Naive thymus-derived CD4-positive, alpha-beta T cell (primary cell): Measurements from ENCODE around the gene ZNF223. TPM values are rescaled to one million over a fixed set of nuclear protein-coding genes. Genes with fewer than 3 reads are reported as not detected.
A peak's percentile ranks its signal among the peaks of the same experiment; 100 is the strongest.

Experiments used
- ATAC-seq: fragments of 150-1000 bp; cut with Tn5 transposase; 2 replicates; pipeline ENCODE4 v1.10.0; 2021; ENCODE audit warnings: mild to moderate bottlenecking, moderate library complexity
- CTCF ChIA-PET: fragments of 350-600 bp; sonication (Branson Sonifier 250); formaldehyde crosslinking; loops from one replicate; lab custom pipeline; 2021; ENCODE audit warnings: antibody characterized with exemption; lab: Charles Lee
- POLR2A ChIA-PET: fragments of 350-600 bp; sonication (Branson Sonifier 250); formaldehyde crosslinking; loops from one replicate; lab custom pipeline; 2021; ENCODE audit warnings: antibody characterized with exemption, inconsistent platforms; lab: Charles Lee
- DNase-seq, 9 donors: peaks; one replicate each; pipeline versions ENCODE4 v3.0.0 to v3.0.0-alpha.2; 2020 to 2022; ENCODE audit warnings: mixed read lengths in 1 of 9
- H3K27ac ChIP-seq: one replicate; pipeline ENCODE4 v1.7.0; 2013; ENCODE audit warnings: mild to moderate bottlenecking, low read depth, low read length, moderate library complexity
- H3K27me3 ChIP-seq, 2 donors: one replicate each; pipeline ENCODE4 v1.7.0; 2013; ENCODE audit warnings: low read length in 2 of 2, mild to moderate bottlenecking in 2 of 2, moderate library complexity in 2 of 2; ENCODE audit not compliant: control insufficient read depth in 2 of 2, insufficient read depth in 2 of 2
- H3K36me3 ChIP-seq, 3 experiments: 1 replicate in 2 of 3; 2 replicates in 1 of 3; pipeline ENCODE4 v1.7.0; 2013; ENCODE audit warnings: low read length in 3 of 3, mild to moderate bottlenecking in 3 of 3, moderate library complexity in 1 of 3; ENCODE audit not compliant: insufficient read depth in 3 of 3, control insufficient read depth in 2 of 3
- H3K4me1 ChIP-seq, 2 donors: one replicate each; pipeline ENCODE4 v1.7.0; 2013; ENCODE audit warnings: low read length in 2 of 2, mild to moderate bottlenecking in 2 of 2, moderate library complexity in 1 of 2; ENCODE audit not compliant: control insufficient read depth in 2 of 2, insufficient read depth in 2 of 2
- H3K4me3 ChIP-seq: 2 replicates; pipeline ENCODE4 v1.7.0; 2013; ENCODE audit warnings: mild to moderate bottlenecking, low read length
- H3K9me3 ChIP-seq, 3 experiments: 1 replicate in 2 of 3; 2 replicates in 1 of 3; pipeline ENCODE4 v1.7.0; 2013; ENCODE audit warnings: low read length in 3 of 3; ENCODE audit not compliant: control insufficient read depth in 2 of 3
- H3K27ac Mint-ChIP-seq, 9 donors: one replicate each; pipeline ENCODE4 v1.8.0; 2020 to 2022; ENCODE audit warnings: mixed read lengths in 9 of 9, mild to moderate bottlenecking in 8 of 9, moderate library complexity in 5 of 9, inconsistent platforms in 2 of 9
- H3K27me3 Mint-ChIP-seq, 5 donors: one replicate each; pipeline ENCODE4 v1.8.0; 2021 to 2022; ENCODE audit warnings: mixed read lengths in 5 of 5, mild to moderate bottlenecking in 1 of 5
- H3K36me3 Mint-ChIP-seq, 5 donors: one replicate each; pipeline ENCODE4 v1.8.0; 2020 to 2022; ENCODE audit warnings: mixed read lengths in 5 of 5, mild to moderate bottlenecking in 3 of 5, inconsistent platforms in 1 of 5
- H3K4me1 Mint-ChIP-seq, 7 donors: one replicate each; pipeline ENCODE4 v1.8.0; 2020 to 2022; ENCODE audit warnings: mixed read lengths in 7 of 7, mild to moderate bottlenecking in 3 of 7, inconsistent platforms in 1 of 7
- H3K4me3 Mint-ChIP-seq, 10 donors: one replicate each; pipeline ENCODE4 v1.8.0; 2020 to 2022; ENCODE audit warnings: mild to moderate bottlenecking in 10 of 10, mixed read lengths in 10 of 10, moderate library complexity in 6 of 10, inconsistent platforms in 2 of 10
- H3K9me3 Mint-ChIP-seq, 11 donors: one replicate each; pipeline ENCODE4 v1.8.0; 2020 to 2022; ENCODE audit warnings: mixed read lengths in 11 of 11, mild to moderate bottlenecking in 4 of 11, inconsistent platforms in 1 of 11, moderate library complexity in 1 of 11
- intact Hi-C, 2 donors: fragments of 100-400 bp; cut with micrococcal nuclease; formaldehyde crosslinking; loops; one replicate each; pipeline ENCODE4 v1.15.1; 2023
- polyA plus RNA-seq, 2 donors: library from polyadenylated mRNA; unstranded; fragments of 300-500 nt; fragmentation: Illumina TruSeq; gene quantifications; one replicate each; pipeline ENCODE4 v1.2.3, GENCODE V29; 2021
- total RNA-seq, 6 experiments: library from RNA in 5 of 6; stranded (reverse) in 5 of 6; gene quantifications; 1 replicate in 5 of 6; 2 replicates in 1 of 6; pipeline ENCODE4 v1.2.3 and lab custom pipeline; 2021 to 2026

ZNF223 gene
- total and polyA plus RNA-seq, 7 experiments from 2014 or later: 0.15 to 8.7 (median 2.3) TPM

- Mint-ChIP-seq H3K4me3 (peak within 1 kb of the TSS; percentile 95 to 100 (median 99)), H3K27ac (peak within 1 kb of the TSS; percentile 82 to 97 (median 88)), H3K27me3 (no peaks in the 10 kb centered on the region), H3K9me3 (peaks cover 4 to 46% (median 26%) of the 10 kb centered on the region in 11 donors), H3K4me1 (peaks cover 16 to 38% (median 31%) of the 10 kb centered on the region in 7 donors), H3K36me3 (peaks cover 7 to 46% (median 34%) of the 10 kb centered on the region in 5 donors)
- Histone ChIP-seq H3K27ac (peak within 1 kb of the TSS; percentile 68), H3K9me3 (peaks cover 2 to 29% (median 7%) of the 10 kb centered on the region in 3 experiments), H3K4me1 (peaks cover 3 to 8% of the 10 kb centered on the region in 2 donors), H3K4me3 (peak within 1 kb of the TSS; percentile 89), H3K27me3 (no peaks in the 10 kb centered on the region), H3K36me3 (peaks cover 2 to 27% (median 4%) of the 10 kb centered on the region in 3 experiments)
- DNase-seq (peak; percentile 41 to 84 (median 76)), ATAC-seq (peak; percentile 100)
- ChIA-PET POLR2A (interaction anchor here (0.8 to 1.4 kb wide), 3 partner anchors 27 to 187 kb away, joined by 3 to 4 read pairs (median 3); no protein-coding TSS in a partner anchor), CTCF (no interaction called here)
- intact Hi-C loops: loop anchor here (1.0 to 2.0 kb wide), 15 partner anchors 19 to 387 kb away; partner anchors contain the start of genes ZNF224 (in 2 of the 2), ZNF227 (in 2 of the 2), ZNF230 (in 2 of the 2) and ZNF234 (in 2 of the 2)
Measured at GRCh38 chr19:44113138-44113783, 61.4 kb downstream of the ZNF223 start, which contains the start of gene ZNF225. Gene ZNF225, plus strand, starts transcription at chr19:44113399. Its CDS starts 2,429 bp downstream, at chr19:44115828.

- peaks cover 0 to 25% (median 5%) of the 10 kb centered on the region in 3 experiments for H3K9me3 ChIP-seq
- Mint-ChIP-seq H3K27me3 (no peaks in the 10 kb centered on the region), H3K4me1 (peaks cover 16 to 38% (median 31%) of the 10 kb centered on the region in 7 donors), H3K27ac (peak overlapping the region; percentile 22 to 97 (median 86)), H3K4me3 (peak overlapping the region; percentile 95 to 100 (median 99)), H3K36me3 (peaks cover 12 to 45% (median 39%) of the 10 kb centered on the region in 5 donors), H3K9me3 (peaks cover 4 to 40% (median 23%) of the 10 kb centered on the region in 11 donors)
- DNase-seq (peak in 1 of 9 donors; percentile 1), ATAC-seq (no peak)
- intact Hi-C loops: loop anchor here (1.0 to 2.0 kb wide), 15 partner anchors 20 to 386 kb away; partner anchors contain the start of genes ZNF224 (in 2 of the 2), ZNF227 (in 2 of the 2), ZNF230 (in 2 of the 2) and ZNF234 (in 2 of the 2)
- CTCF ChIA-PET: interaction anchor here (0.5 kb wide), 1 partner anchor 336 kb away, joined by 5 read pairs; no protein-coding TSS in a partner anchor
- H3K27ac ChIP-seq: peak overlapping the region; percentile 68
- H3K4me3 ChIP-seq: peak overlapping the region; percentile 89
- no peaks in the 10 kb centered on the region for H3K27me3 ChIP-seq
- POLR2A ChIA-PET: interaction anchor here (0.8 to 1.4 kb wide), 4 partner anchors 27 to 188 kb away, joined by 3 to 4 read pairs (median 4); partner anchors contain the start of gene ZNF227
- peaks cover 3 to 8% of the 10 kb centered on the region in 2 donors for H3K4me1 ChIP-seq
- H3K36me3 ChIP-seq: peaks cover 2 to 32% (median 4%) of the 10 kb centered on the region in 3 experiments
Measured at GRCh38 chr19:44113784-44114390, 62.1 kb downstream of the ZNF223 start.

Other genes with a start within 250 kb of the ZNF223 start
- under 1 TPM in 4 of 5 experiments, not detected in 1; 0.19 to 0.89 (median 0.61) TPM for gene LYPD5, start 249.6 kb upstream of the ZNF223 start, total RNA-seq
- under 1 TPM; 0.28 to 0.34 TPM for gene LYPD5, start 249.6 kb upstream of the ZNF223 start, polyA plus RNA-seq
- gene ZNF283, start 224.7 kb upstream of the ZNF223 start, total RNA-seq: 10 to 100 TPM in 2 of 5 experiments, 1 to 10 TPM in 3; 4.3 to 24.4 (median 7.7) TPM
- gene ZNF283, start 224.7 kb upstream of the ZNF223 start, polyA plus RNA-seq: 1 to 10 TPM; 2.2 to 3.7 TPM
- 1 to 10 TPM in 4 of 5 experiments, under 1 TPM in 1; 0.47 to 4.7 (median 1.9) TPM for gene ZNF404, start 168.1 kb upstream of the ZNF223 start, total RNA-seq
- 1 to 10 TPM; 2.1 to 3.9 TPM for gene ZNF404, start 168.1 kb upstream of the ZNF223 start, polyA plus RNA-seq
- 10 to 100 TPM in 4 of 5 experiments, 1 to 10 TPM in 1; 8.4 to 28.5 (median 15.3) TPM for gene ZNF45, start 116.8 kb upstream of the ZNF223 start, total RNA-seq
- gene ZNF45, start 116.8 kb upstream of the ZNF223 start, polyA plus RNA-seq: 10 to 100 TPM; 15.6 to 19.0 TPM
- gene ZNF221, start 100.8 kb upstream of the ZNF223 start, total RNA-seq: 1 to 10 TPM in 3 of 5 experiments, under 1 TPM in 2; 0.69 to 2.0 (median 1.7) TPM
- 1 to 10 TPM in 1 of 2 donors, under 1 TPM in 1; 0.65 to 1.0 TPM for gene ZNF221, start 100.8 kb upstream of the ZNF223 start, polyA plus RNA-seq
- 10 to 100 TPM in 2 of 5 experiments, 1 to 10 TPM in 3; 5.2 to 13.3 (median 9.1) TPM for gene ZNF155, start 67.8 kb upstream of the ZNF223 start, total RNA-seq
- gene ZNF155, start 67.8 kb upstream of the ZNF223 start, polyA plus RNA-seq: 1 to 10 TPM in 1 of 2 donors, under 1 TPM in 1; 0.99 to 2.8 TPM
- gene ZNF230, start 49.1 kb upstream of the ZNF223 start, total RNA-seq: 10 to 100 TPM in 2 of 5 experiments, 1 to 10 TPM in 3; 2.7 to 18.1 (median 6.7) TPM
- gene ZNF230, start 49.1 kb upstream of the ZNF223 start, polyA plus RNA-seq: 1 to 10 TPM; 2.4 to 4.6 TPM
- gene ZNF222, start 26.7 kb upstream of the ZNF223 start, total RNA-seq: 10 to 100 TPM in 1 of 5 experiments, 1 to 10 TPM in 4; 2.9 to 10.1 (median 4.5) TPM
- gene ZNF222, start 26.7 kb upstream of the ZNF223 start, polyA plus RNA-seq: 1 to 10 TPM; 2.1 to 3.6 TPM
- gene ZNF284, start 20.1 kb downstream of the ZNF223 start, total RNA-seq: 1 to 10 TPM; 1.9 to 4.4 (median 2.4) TPM
- under 1 TPM; 0.54 to 0.61 TPM for gene ZNF284, start 20.1 kb downstream of the ZNF223 start, polyA plus RNA-seq
- gene ZNF224, start 42.3 kb downstream of the ZNF223 start, total RNA-seq: 10 to 100 TPM; 35.0 to 82.0 (median 44.2) TPM
- 10 to 100 TPM; 11.1 to 17.1 TPM for gene ZNF224, start 42.3 kb downstream of the ZNF223 start, polyA plus RNA-seq
- gene ZNF225, start 61.4 kb downstream of the ZNF223 start, total RNA-seq: 10 to 100 TPM in 1 of 5 experiments, 1 to 10 TPM in 3, under 1 TPM in 1; 0.69 to 13.0 (median 5.1) TPM
- gene ZNF225, start 61.4 kb downstream of the ZNF223 start, polyA plus RNA-seq: 1 to 10 TPM; 1.9 to 5.8 TPM
- 10 to 100 TPM in 3 of 5 experiments, 1 to 10 TPM in 2; 2.8 to 25.2 (median 13.4) TPM for gene ZNF234, start 89.5 kb downstream of the ZNF223 start, total RNA-seq
- gene ZNF234, start 89.5 kb downstream of the ZNF223 start, polyA plus RNA-seq: 1 to 10 TPM; 3.7 to 9.5 TPM
- gene ZNF226, start 113.1 kb downstream of the ZNF223 start, total RNA-seq: 10 to 100 TPM; 14.0 to 59.9 (median 20.3) TPM
- gene ZNF226, start 113.1 kb downstream of the ZNF223 start, polyA plus RNA-seq: 10 to 100 TPM; 26.0 to 28.1 TPM
- 10 to 100 TPM; 18.3 to 51.5 (median 30.0) TPM for gene ZNF227, start 160.5 kb downstream of the ZNF223 start, total RNA-seq
- 10 to 100 TPM; 17.9 to 20.4 TPM for gene ZNF227, start 160.5 kb downstream of the ZNF223 start, polyA plus RNA-seq
- gene ZNF233, start 207.8 kb downstream of the ZNF223 start, total RNA-seq: under 1 TPM in 1 of 5 experiments, not detected in 4; 0.14 TPM
- gene ZNF233, start 207.8 kb downstream of the ZNF223 start, polyA plus RNA-seq: under 1 TPM; 0.47 to 0.95 TPM